Measurements from ENCODE around the gene COL7A1.

COL7A1 gene

DNA sequence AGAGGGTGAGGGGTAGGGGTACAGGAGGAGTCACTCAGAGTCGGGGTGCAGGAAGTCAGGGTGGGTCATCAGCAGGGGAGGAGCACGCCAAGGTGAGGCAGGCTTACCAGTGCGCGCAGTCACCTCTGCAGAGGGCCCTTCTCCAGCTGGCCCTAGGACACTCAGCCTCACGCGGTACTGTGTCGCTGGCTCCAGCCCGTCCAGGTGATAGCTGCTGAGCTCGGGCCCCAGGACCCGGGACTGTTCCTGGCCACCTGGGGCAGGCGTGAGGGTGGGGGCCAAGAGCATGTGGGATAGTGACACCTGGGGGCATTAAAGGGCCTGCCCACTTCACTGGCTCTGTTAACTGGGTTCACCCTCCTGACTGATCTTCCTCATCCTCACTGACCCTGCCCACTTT is 7.4 kb downstream of the COL7A1 start:
- peak; percentile 25 for DNase-seq

DNA sequence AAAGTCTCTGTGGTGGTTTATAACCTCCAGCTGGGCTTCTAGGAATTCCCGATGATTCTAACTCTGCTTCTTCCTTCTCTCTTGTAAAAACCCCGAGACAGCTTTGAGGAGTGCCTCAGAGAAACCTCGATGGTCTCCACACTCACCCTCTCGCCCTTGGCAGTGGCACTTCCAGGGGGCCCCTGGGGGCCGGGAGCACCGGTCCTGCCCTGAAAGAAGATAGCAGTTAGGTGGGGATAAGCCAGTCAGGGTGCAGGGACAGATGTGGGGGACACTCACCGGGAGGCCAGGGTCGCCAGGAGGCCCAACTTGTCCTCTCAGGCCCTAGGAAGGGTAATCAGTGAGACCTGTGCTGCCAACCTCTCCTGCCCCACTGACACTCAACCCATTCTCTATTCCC is 9.7 kb downstream of the COL7A1 start:
- DNase-seq, result no peak

DNA sequence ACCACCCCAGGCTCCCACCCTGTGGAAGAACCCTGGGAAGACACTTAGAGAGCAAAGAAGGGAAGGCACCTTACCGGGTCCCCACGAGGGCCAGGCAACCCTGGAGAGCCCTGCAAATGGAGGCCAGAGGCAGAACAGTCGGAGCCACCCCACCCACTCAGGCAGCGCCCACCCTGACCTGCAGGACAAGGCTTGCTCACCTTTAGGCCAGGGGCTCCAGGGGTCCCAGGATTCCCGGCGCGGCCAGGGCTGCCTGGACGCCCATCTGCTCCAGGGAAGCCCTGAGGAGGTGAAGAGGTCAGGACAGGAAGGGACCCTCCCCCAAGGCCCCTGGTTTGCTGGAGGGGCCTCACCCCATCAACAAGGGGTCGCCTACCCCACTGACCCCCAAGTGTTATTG is 10.3 kb downstream of the COL7A1 start:
- DNase-seq, result no peak

DNA sequence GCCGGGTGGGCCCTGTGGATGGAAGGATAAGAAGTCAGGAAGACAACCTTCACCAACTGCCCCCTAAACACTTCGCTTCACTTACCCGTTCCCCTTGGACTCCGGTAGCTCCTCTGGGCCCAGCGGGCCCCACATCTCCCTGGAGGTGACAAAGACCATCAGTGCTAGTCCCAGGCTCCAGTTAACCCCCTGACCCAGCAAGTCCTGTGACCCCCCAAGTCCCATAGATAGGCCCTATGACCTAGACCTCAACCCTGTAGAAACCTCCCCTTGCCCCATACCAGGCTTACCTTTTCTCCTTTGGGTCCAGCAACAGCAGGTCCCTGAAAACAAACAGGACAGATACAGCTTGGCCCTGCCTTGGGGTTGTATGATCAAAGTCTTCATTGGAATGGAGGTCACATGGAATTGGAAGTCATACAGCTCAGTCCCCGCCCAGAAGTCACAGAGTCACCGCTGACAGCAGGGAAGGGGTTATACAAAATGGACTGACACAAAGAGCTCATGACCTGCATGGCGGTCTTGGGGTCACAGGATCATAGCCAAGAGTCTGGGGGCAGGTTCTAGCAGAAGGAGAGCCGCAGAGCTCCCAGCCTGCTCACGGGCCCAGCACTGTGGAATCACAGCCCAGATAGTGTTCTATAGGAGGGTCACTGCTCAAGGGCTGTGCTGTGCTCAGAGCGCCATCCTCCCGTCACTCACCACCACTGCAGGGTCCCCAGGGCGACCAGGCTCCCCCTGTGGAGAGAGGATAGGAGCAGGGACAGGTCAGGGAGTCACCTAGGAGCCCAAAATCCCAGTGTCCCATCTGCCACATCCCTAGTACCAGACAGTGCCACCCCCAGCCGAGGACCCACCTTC is 13.3 kb downstream of the COL7A1 start:
- no peak for DNase-seq

DNA sequence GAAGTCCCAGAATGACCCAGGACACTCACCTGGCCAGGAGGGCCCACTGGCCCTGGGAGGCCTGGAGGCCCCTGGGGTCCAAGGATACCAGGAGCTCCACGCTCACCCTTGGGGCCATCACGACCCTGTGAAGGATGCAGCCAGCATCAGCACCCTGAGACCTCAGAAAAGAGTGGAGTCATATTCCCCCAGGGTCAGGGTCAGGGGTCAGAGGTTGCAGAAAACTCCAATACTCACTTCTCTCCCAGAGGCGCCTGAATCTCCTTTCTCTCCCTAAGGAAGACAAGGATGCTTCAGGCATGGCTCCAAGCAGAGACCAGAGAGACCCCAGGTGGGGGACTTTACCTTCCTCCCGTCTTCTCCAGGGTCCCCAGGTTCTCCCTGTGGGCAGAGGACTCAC is 18.5 kb downstream of the COL7A1 start:
- no peak for DNase-seq

DNA sequence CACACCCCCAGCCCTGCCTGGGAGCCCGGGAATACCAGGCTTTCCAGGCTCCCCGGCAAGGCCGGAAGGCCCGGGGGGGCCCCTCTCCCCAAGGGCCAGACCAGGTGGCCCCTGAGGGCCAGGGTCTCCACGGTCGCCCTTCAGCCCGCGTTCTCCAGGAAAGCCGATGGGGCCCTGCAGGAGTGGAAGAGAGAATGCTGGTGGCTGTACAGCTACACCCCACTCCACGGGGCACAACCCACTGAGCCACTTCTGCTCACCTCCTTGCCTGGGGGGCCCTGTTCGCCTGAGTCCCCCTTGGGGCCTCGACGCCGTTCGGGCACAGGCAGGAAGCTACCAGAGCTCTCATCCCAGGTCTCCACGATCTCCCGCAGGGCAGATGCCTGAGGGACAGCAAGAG is 19.8 kb downstream of the COL7A1 start:
- no peak for DNase-seq

- no peak for DNase-seq
These were observed 21.1 kb downstream of the COL7A1 start for GRCh38 chr3:48573973-48574585.

DNA sequence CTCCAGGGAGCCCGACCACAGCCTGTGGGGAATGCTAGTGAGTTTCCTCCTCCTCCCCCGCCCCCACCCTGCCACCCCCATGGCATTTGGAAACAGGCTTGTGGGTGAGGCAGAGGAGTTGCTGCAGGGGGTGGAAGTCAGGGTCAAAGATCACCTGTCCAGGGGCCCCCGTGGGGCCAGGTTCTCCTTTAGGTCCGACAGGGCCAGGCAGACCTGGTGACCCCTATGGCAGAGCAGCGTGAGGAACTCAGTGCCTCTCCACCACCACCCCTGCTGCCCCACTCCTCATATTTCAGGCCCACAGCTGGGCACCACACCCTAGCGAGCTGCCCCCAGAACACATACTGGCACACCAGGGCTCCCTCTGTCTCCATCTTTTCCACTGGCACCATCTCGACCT is 22.6 kb downstream of the COL7A1 start:
- DNase-seq, result no peak

- no peak for DNase-seq
These were observed 23.2 kb downstream of the COL7A1 start for GRCh38 chr3:48571938-48572337.

- no peak for DNase-seq
These were observed 25.2 kb downstream of the COL7A1 start for GRCh38 chr3:48569808-48570450.

DNA sequence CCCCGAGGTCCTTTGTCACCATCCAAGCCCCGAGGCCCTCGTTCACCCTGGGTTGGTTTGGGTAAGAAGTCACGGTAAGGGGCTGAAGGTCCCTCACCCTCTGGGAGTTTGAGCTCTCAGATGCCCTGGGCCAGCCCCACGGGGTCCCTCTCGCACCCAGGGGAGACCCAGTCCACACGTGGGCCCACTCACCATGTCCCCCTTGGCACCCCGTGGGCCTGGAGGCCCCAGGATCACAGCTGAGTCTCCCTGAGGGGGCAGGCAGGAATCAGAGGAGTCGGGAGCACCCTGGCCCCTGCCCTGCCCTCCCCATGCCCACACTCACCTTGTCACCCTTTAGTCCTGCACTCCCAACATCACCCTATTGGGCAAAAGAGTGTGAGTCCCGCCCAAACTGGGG is 25.7 kb downstream of the COL7A1 start:
- no peak for DNase-seq

GRCh38 chr3:48568476-48568875 is 26.7 kb downstream of the COL7A1 start:
- no peak for DNase-seq

- DNase-seq, result no peak
These were observed 27.6 kb downstream of the COL7A1 start for GRCh38 chr3:48567500-48567899.

DNA sequence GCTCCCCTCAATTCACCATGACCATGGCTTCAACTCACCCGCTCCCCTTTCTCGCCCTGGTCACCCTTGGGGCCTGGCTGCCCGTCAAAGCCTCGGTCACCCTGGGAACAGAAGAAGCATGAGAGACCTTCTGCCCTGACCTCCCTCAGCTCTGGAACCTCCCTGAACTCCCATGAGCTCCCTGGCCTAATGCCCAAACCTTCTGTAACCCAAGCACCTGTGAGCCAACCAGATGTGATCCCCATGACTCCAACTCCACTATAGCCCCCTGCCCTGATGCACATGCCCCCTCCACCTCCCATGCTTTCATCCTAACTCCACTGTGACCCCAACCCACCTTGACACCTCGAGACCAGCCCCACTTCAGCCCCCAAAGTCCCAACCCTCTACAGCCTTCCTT is 28.0 kb downstream of the COL7A1 start:
- DNase-seq, result peak; percentile 64

- DNase-seq, result no peak
These were observed 28.7 kb downstream of the COL7A1 start for GRCh38 chr3:48566401-48566760.

- DNase-seq, result peak; percentile 32
These were observed 29.3 kb downstream of the COL7A1 start for GRCh38 chr3:48565591-48566400.

- no peak for DNase-seq
These were observed 29.9 kb downstream of the COL7A1 start for GRCh38 chr3:48565186-48565585.

GRCh38 chr3:48564667-48565066 is 30.5 kb downstream of the COL7A1 start:
- DNase-seq, result no peak

GRCh38 chr3:48564022-48564421 is 31.1 kb downstream of the COL7A1 start:
- DNase-seq, result no peak

- no peak for DNase-seq
These were observed 31.7 kb downstream of the COL7A1 start, which contains the start of gene UCN2 for GRCh38 chr3:48563382-48563918. Gene UCN2, minus strand, starts transcription at chr3:48563781. Its CDS starts 657 bp downstream, at chr3:48563124.

DNA sequence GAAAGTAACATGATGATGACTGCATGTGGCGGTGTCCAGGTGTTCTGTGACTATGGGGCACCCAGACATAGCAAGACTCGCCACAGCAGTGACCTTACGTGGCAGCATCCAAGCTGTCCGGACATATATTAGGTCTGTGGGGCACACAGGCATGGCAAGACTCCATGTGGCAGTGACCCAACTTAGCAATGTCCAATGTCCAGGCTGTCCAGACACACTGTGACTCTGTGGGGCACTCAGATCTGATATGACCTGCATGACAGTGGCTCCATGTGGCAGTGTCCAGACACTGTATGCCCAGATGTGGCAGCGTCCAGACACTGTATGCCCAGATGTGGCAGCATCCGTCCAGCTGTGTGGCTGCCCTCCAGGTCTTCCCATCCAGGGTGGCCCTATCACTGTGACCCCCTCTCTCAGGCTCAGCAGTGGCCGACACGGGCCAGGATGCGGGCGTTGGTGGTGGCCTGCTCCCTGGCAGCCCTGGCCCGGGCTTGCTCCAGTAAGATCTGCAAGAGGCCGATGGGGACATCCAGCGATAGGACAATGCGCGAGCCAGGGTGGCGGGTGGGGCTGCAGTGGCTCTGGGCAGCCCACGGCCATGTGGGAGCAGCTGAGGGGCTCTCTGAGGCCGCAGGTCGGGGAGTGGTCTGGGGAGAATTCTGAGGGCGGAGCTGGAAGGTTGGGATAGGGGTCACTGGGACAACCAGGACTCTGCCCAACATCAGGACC is 32.6 kb downstream of the COL7A1 start:
- no peak for DNase-seq

DNA sequence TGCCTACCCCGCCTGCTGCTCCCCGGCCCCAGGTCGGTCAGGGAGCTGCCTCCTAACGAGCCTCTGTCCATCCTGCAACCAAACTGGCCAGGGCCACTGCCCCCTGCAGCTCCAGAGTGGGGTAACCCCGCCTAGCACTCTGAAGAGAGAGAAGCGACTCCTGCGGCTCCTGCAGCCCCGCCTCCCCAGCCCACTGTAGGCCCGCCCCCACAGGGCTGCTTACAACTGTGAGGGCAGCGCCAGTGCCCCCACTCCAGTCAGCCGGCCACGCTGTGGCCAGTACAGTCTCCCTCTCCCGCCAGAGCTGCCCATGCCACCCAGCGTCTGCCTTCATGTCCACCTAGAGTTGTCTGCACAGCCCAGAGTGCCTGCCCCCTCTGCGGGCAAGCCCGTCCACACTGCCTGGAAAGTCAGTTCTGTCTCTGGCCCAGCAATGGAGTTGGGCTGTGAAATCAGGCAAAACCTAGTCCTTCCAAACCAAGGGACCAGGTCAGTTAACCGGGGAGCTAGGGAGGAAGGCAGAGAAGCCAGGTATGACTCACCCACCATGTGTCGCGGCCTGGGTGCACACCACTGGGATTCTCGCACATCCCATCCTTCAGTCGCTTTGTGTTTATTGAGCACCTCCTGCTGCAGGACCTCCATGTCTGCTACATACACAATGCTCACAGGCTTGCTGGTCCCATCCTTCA is 33.9 kb downstream of the COL7A1 start:
- no peak for DNase-seq
